Measurements from ENCODE around the gene EHD1.

GRCh38 chr11:64866173-64866491 is 12.3 kb downstream of the EHD1 start:
- TF ChIP-seq CTCF (optimal IDR thresholded peaks at IDR 0.05 in 1 of 3, IDR thresholded peaks at IDR 0.05 in 1 of 3, conservative IDR thresholded peaks at IDR 0.05 in 1 of 3; ENCODE audit: extremely low read depth in 1 of 3, insufficient read depth in 2 of 3, low read length in 3 of 3) (no peak), EZH2 (IDR thresholded peaks at IDR 0.05; ENCODE audit: low read length) (no peak)
